Hepatic stellate cell (primary cell): Measurements from ENCODE around the gene KAZN.

Source experiments
- DNase-seq: peaks from one replicate; pipeline ENCODE4 v3.0.0; 2011; ENCODE audit warnings: low spot score

KAZN gene

GRCh38 chr1:14677292-14677971, 78.9 kb downstream of the KAZN start:
- no peak for DNase-seq

- DNase-seq, result no peak
Measured at GRCh38 chr1:14678011-14678638, 79.6 kb downstream of the KAZN start.

GRCh38 chr1:14679027-14679688, 80.7 kb downstream of the KAZN start:
- DNase-seq, result no peak

DNA sequence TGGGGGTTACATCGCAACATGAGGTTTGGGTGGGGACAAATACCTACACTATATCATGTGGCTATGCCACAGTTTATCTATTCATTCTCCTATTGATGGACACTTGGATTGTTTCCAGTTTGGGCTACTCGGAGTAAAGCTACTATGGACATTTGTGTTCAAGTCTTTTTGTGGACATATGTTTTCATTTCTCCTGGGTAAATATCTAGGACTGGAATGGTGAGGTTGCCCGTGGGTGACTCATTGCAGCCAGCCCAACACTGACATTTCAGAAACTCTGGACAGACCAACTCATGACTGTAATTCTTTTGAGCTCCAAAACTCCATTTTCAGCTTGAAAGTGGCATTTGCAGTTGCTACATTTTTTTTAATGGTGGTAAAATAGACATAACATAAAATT, 82.7 kb downstream of the KAZN start:
- DNase-seq, result no peak

GRCh38 chr1:14682941-14683621, 84.6 kb downstream of the KAZN start:
- no peak for DNase-seq

GRCh38 chr1:14685078-14685477, 86.6 kb downstream of the KAZN start:
- DNase-seq, result no peak

- no peak for DNase-seq
Measured at GRCh38 chr1:14686701-14687100, 88.2 kb downstream of the KAZN start.

DNA sequence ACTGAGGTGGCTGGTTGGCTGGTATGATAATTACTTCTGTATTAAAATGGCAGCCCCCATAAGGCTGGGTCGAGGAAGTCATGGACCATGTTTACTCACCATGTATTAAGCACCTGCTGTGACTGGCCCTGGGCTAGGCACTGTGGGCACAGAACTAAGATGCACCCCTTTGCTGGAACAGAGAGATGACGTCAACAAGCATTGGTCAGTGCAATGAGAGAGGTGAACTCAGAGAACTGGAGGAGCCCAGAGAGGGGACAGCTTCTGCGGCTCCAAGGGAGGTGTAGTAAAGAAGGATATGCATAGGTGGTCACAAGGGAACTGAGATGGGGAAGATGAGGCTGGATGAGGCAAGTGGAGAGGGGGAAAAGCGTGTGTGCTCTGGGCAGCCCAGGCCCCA, 88.7 kb downstream of the KAZN start:
- DNase-seq, result no peak

DNA sequence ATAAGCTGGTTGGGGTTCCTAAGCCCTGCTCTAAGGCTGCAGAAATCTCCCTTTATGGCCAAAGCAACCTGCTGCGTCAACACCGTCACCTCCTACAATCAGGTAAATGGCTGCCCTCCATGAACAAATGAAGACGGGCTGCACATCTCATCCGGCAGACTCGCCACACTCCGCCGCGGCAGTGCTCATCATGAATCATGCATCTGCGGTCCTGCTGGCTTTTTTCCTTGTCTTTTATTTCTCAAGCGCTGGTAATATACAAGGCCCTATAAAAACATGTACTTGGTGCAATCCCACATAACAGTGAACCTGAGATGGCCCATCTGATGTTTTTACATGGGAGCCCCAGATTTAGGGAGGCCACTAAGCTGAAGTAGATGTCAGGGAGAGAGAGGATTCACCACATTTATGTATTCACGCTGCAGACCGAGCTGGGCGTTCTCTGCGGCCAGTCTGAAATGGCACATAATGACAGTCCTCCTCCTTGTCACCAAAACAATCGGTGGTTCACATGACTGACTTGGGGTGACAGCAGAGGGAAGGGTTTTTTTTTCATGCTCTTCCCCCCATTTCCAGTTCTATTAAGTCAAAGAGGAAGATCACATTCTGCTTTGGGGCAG, 91.6 kb downstream of the KAZN start:
- no peak for DNase-seq

GRCh38 chr1:14693949-14694348, 95.5 kb downstream of the KAZN start:
- no peak for DNase-seq

- DNase-seq, result no peak
Measured at GRCh38 chr1:14694589-14694988, 96.1 kb downstream of the KAZN start.

- DNase-seq, result no peak
Measured at GRCh38 chr1:14696761-14697160, 98.3 kb downstream of the KAZN start.

DNA sequence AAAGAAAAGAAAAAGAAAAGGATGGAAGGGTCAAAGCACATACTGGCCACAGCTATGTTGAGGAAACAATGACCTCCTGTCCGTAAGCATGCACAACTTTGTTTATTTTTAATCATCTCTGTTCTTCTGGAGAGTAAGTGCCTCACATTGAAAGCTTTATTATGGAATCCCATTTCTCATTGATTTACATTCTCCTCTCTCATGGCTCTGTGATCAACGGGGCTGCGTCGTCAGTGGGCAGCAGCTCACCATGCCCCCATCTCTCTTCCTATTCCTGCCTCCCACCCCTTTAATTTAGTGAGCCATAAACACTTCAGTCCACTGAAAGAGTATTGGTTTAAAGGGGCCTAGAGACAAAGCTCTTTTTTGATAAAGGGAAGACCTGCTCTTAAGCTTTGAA, 98.9 kb downstream of the KAZN start:
- no peak for DNase-seq

GRCh38 chr1:14698314-14698713, 99.8 kb downstream of the KAZN start:
- DNase-seq, result no peak

- no peak for DNase-seq
Measured at GRCh38 chr1:14699620-14700019, 101.1 kb downstream of the KAZN start.

- no peak for DNase-seq
Measured at GRCh38 chr1:14704846-14705245, 106.4 kb downstream of the KAZN start.

GRCh38 chr1:14705824-14706223, 107.3 kb downstream of the KAZN start:
- DNase-seq, result no peak

- DNase-seq, result no peak
Measured at GRCh38 chr1:14706631-14707030, 108.1 kb downstream of the KAZN start.

DNA sequence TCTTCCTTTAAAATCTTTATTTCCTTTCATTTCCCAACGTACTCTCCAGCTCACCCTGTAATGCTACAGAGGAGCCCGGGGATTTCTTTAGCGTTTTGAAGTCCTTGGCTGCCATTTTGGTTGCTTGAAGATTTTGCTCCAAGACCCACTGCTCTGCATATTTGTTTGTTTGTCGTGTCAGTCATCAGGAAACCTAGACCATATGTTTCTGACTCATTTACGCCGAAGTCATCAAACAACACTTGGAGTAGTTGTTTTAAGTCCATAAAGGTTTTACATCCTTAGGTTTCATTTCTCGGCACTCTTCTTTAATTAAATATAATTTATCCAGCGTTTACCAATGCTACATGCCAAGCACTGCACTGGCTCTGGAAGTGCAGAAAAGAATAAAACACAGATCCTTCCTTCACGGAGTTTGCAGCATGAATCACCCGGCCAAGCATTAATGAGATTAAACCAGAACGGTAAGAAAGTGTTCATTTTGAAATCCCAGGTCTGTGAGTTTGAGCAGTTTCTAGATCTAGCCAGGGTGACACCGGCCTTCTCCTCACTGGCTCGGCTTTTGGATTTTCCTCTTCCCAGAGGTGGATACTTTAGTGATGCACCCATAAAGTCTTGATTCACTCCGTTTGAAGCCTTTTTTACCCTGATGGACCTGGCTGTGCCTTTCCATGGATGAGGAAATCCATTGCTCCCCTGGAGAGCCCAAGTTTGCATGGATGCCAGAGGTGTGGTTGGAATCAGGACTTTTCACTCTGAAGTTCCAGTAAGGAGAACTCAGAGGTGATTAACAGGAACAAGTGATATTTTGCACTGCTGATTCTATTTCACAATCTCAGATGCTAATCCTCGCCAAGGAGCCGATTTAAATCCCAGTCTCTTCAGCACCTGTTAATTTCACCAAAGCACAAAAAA, 109.3 kb downstream of the KAZN start:
- DNase-seq, result no peak

- no peak for DNase-seq
Measured at GRCh38 chr1:14710331-14710730, 111.8 kb downstream of the KAZN start.

DNA sequence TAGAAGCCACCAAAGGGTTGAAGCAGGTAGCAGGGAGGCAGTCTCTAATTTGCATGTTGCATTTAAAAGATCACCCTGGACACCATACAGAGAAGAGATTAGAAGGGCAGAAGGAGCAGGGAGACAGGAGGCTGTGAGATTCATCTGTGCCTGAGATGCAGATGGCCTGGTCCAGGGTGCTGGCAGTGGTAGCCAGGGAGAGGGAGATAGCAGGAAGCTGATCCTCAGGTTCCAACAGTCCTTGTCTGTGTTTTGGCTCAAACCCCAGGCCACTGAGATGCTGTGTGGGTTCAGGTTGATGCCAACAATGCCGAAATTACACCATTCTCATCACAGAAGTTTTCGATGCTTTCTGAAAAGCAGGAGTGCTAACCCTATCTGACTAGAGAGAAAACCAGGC, 113.7 kb downstream of the KAZN start:
- no peak for DNase-seq
